ENCODE measurements around the gene C1orf185.

C1orf185 gene

GRCh38 chr1:51168266-51168845 is 66.3 kb downstream of the C1orf185 start:
- Histone ChIP-seq H3K27ac (ENCODE audit: low read depth, low read length, poor library complexity, severe bottlenecking) (no peak overlapping the region), H2AFZ (ENCODE audit: low read length) (no peak overlapping the region), H3K36me3 (ENCODE audit: insufficient read depth, low read length) (no peaks in the 10 kb centered on the region), H3F3A (ENCODE audit: insufficient read depth, low read length) (no peaks in the 10 kb centered on the region), H3K9me2 (ENCODE audit: low read depth, low read length) (no peaks in the 10 kb centered on the region), H3K27me3 (ENCODE audit: insufficient read depth, low read length) (no peaks in the 10 kb centered on the region), H3K4me1 (ENCODE audit: insufficient read depth, low read length, severe bottlenecking) (peaks cover 7% of the 10 kb centered on the region), H3K4me2 (ENCODE audit: low read length) (no peak overlapping the region), H3K9me3 (ENCODE audit: low read length) (no peaks in the 10 kb centered on the region), H3K4me3 (ENCODE audit: low read depth, low read length, poor library complexity, severe bottlenecking) (no peak overlapping the region), H4K20me1 (ENCODE audit: insufficient read depth, low read length) (no peaks in the 10 kb centered on the region), H3K79me2 (ENCODE audit: insufficient read depth, low read length) (no peaks in the 10 kb centered on the region), H3K9ac (ENCODE audit: low read length) (no peak overlapping the region)
- no peak for TF ChIP-seq CTCF (IDR thresholded peaks at IDR 0.05; ENCODE audit: low read length)
- TF ChIP-seq EZH2 (IDR thresholded peaks at IDR 0.05; ENCODE audit: borderline replicate concordance, low read length) = no peak

- Histone ChIP-seq H3K27ac (ENCODE audit: low read depth, low read length, poor library complexity, severe bottlenecking) (no peak overlapping the region), H3K9me3 (ENCODE audit: low read length) (no peaks in the 10 kb centered on the region)
Measured at GRCh38 chr1:51168936-51169335, 66.9 kb downstream of the C1orf185 start.

GRCh38 chr1:51170342-51170741 is 68.3 kb downstream of the C1orf185 start:
- H3K4me2 ChIP-seq (ENCODE audit: low read length) = no peak overlapping the region
- no peak overlapping the region for H2AFZ ChIP-seq (ENCODE audit: low read length)
- no peaks in the 10 kb centered on the region for H3F3A ChIP-seq (ENCODE audit: insufficient read depth, low read length)
- H3K4me3 ChIP-seq (ENCODE audit: low read depth, low read length, poor library complexity, severe bottlenecking) = no peak overlapping the region
- TF ChIP-seq CTCF (IDR thresholded peaks at IDR 0.05; ENCODE audit: low read length) (no peak), EZH2 (IDR thresholded peaks at IDR 0.05; ENCODE audit: borderline replicate concordance, low read length) (no peak)
- peaks cover 9% of the 10 kb centered on the region for H3K4me1 ChIP-seq (ENCODE audit: insufficient read depth, low read length, severe bottlenecking)
- no peaks in the 10 kb centered on the region for H3K9me2 ChIP-seq (ENCODE audit: low read depth, low read length)
- no peaks in the 10 kb centered on the region for H3K79me2 ChIP-seq (ENCODE audit: insufficient read depth, low read length)
- H3K27me3 ChIP-seq (ENCODE audit: insufficient read depth, low read length) = no peaks in the 10 kb centered on the region
- H3K36me3 ChIP-seq (ENCODE audit: insufficient read depth, low read length) = no peaks in the 10 kb centered on the region
- H3K9me3 ChIP-seq (ENCODE audit: low read length) = no peaks in the 10 kb centered on the region
- H3K9ac ChIP-seq (ENCODE audit: low read length) = no peak overlapping the region
- no peak overlapping the region for H3K27ac ChIP-seq (ENCODE audit: low read depth, low read length, poor library complexity, severe bottlenecking)
- H4K20me1 ChIP-seq (ENCODE audit: insufficient read depth, low read length) = no peaks in the 10 kb centered on the region

More at GRCh38 chr1:51168936-51169335, 66.9 kb downstream of the C1orf185 start:
- Histone ChIP-seq H3K27me3 (ENCODE audit: insufficient read depth, low read length) (no peaks in the 10 kb centered on the region), H3K36me3 (ENCODE audit: insufficient read depth, low read length) (no peaks in the 10 kb centered on the region), H3K4me1 (ENCODE audit: insufficient read depth, low read length, severe bottlenecking) (peaks cover 9% of the 10 kb centered on the region), H2AFZ (ENCODE audit: low read length) (no peak overlapping the region), H3F3A (ENCODE audit: insufficient read depth, low read length) (no peaks in the 10 kb centered on the region), H3K79me2 (ENCODE audit: insufficient read depth, low read length) (no peaks in the 10 kb centered on the region), H3K9me2 (ENCODE audit: low read depth, low read length) (no peaks in the 10 kb centered on the region), H4K20me1 (ENCODE audit: insufficient read depth, low read length) (no peaks in the 10 kb centered on the region), H3K9ac (ENCODE audit: low read length) (no peak overlapping the region), H3K4me2 (ENCODE audit: low read length) (no peak overlapping the region), H3K4me3 (ENCODE audit: low read depth, low read length, poor library complexity, severe bottlenecking) (no peak overlapping the region)
- TF ChIP-seq EZH2 (IDR thresholded peaks at IDR 0.05; ENCODE audit: borderline replicate concordance, low read length) (no peak), CTCF (IDR thresholded peaks at IDR 0.05; ENCODE audit: low read length) (no peak)
